Stimulated activated CD4-positive, alpha-beta T cell treated with anti-CD3 and anti-CD28 coated beads, Interleukin-12 subunit alpha, Interleukin-12 subunit beta, amount 100 ng/mL, for 24 hours (primary cell): Measurements from ENCODE around the gene BDKRB2.

ENCODE experiments used
- DNase-seq, 2 experiments: peaks; one replicate each; pipeline ENCODE4 v3.0.0-alpha.2; 2020; ENCODE audit warnings: low read depth in 2 of 2

BDKRB2 gene

GRCh38 chr14:96176811-96177211 lies 27.8 kb upstream of the BDKRB2 start:
- DNase-seq, result no peak

- DNase-seq, result no peak
Observed at GRCh38 chr14:96177766-96178375, 26.8 kb upstream of the BDKRB2 start.

GRCh38 chr14:96178461-96179321 lies 25.9 kb upstream of the BDKRB2 start:
- DNase-seq, result no peak

- no peak for DNase-seq
Observed at GRCh38 chr14:96180043-96180874, 24.4 kb upstream of the BDKRB2 start.

- DNase-seq, result no peak
Observed at GRCh38 chr14:96181186-96182056, 23.2 kb upstream of the BDKRB2 start.

GRCh38 chr14:96182546-96182945 lies 22.1 kb upstream of the BDKRB2 start:
- DNase-seq, result no peak

GRCh38 chr14:96184737-96185136 lies 19.9 kb upstream of the BDKRB2 start:
- DNase-seq, result no peak

GRCh38 chr14:96187216-96188031 lies 17.2 kb upstream of the BDKRB2 start:
- DNase-seq, result no peak

- no peak for DNase-seq
Observed at GRCh38 chr14:96189281-96189711, 15.3 kb upstream of the BDKRB2 start.

GRCh38 chr14:96191353-96191752 lies 13.3 kb upstream of the BDKRB2 start:
- DNase-seq, result no peak

- DNase-seq, result no peak
Observed at GRCh38 chr14:96191841-96192462, 12.7 kb upstream of the BDKRB2 start.

- DNase-seq, result no peak
Observed at GRCh38 chr14:96192975-96193805, 11.4 kb upstream of the BDKRB2 start.

GRCh38 chr14:96194262-96194656 lies 10.4 kb upstream of the BDKRB2 start:
- DNase-seq, result no peak

GRCh38 chr14:96194657-96195431 lies 9.8 kb upstream of the BDKRB2 start:
- no peak for DNase-seq

- DNase-seq, result no peak
Observed at GRCh38 chr14:96195441-96196081, 9.1 kb upstream of the BDKRB2 start.

- no peak for DNase-seq
Observed at GRCh38 chr14:96197163-96197852, 7.3 kb upstream of the BDKRB2 start.

- DNase-seq, result no peak
Observed at GRCh38 chr14:96197969-96198368, 6.7 kb upstream of the BDKRB2 start.
